ENCODE results near the gene CEP19. TPM values are rescaled to one million over a fixed set of nuclear protein-coding genes. Genes with fewer than 3 reads are reported as not detected.
A peak's percentile ranks its signal among the peaks of the same experiment; 100 is the strongest.

The CEP19 gene
- polyA plus RNA-seq, 4 donors = 5.0 to 5.8 (median 5.3) TPM

GRCh38 chr3:196712514-196713413 lies 714 bp upstream of the CEP19 start:
- DNase-seq (ENCODE audit: low read depth in 4 of 4, low spot score in 2 of 4) = peak; percentile 20 to 46 (median 41)

GRCh38 chr3:196708467-196708866 lies 3.6 kb downstream of the CEP19 start:
- no peak for DNase-seq (ENCODE audit: low read depth in 4 of 4, low spot score in 2 of 4)

- DNase-seq (ENCODE audit: low read depth in 4 of 4, low spot score in 2 of 4) = no peak
These were observed 4.5 kb downstream of the CEP19 start for GRCh38 chr3:196707566-196707965.

- DNase-seq (ENCODE audit: low read depth in 4 of 4, low spot score in 2 of 4) = no peak
These were observed 5.3 kb downstream of the CEP19 start for GRCh38 chr3:196706731-196707130.

- no peak for DNase-seq (ENCODE audit: low read depth in 4 of 4, low spot score in 2 of 4)
These were observed 5.7 kb downstream of the CEP19 start for GRCh38 chr3:196706327-196706726.

- no peak for DNase-seq (ENCODE audit: low read depth in 4 of 4, low spot score in 2 of 4)
These were observed 11.2 kb downstream of the CEP19 start for GRCh38 chr3:196700801-196701200.

DNA sequence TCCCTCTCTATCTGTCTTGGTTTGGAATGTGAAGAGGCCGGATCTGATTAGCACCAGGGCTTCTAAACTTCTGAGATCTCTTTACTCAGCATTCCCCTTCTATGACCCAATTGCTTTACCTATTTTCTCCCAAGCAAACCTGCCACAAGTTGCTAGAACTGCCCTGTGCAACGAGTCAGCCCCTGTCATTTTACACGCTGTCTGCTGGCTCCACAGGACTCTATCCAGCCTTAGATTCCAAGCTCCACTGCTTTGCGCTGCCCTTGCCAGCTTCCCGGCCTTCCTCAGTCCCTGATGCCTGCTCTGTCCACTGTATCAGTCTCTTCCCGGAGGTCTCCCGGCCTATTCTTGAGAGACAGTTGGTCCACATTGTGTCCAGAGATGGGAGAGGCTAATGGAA lies 12.3 kb downstream of the CEP19 start:
- no peak for DNase-seq (ENCODE audit: low read depth in 4 of 4, low spot score in 2 of 4)

DNA sequence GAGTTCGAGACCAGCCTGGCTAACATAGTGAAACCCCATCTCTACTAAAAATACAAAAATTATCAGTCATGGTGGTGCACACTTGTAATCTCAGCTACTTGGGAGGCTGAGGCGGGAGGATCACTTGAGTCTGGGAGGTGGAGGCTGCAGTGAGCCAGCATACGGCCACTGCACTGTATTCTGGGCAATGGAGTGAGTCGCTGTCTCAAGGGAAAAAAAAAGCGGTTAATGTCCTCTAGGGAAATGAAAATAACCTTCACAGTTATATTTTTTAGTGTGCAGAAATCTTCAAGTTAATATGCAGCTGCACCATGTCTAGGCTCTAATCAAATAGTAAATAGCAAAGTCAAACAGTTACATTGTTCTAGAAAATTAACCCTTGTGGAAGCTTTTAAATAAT lies 14.8 kb downstream of the CEP19 start:
- no peak for DNase-seq (ENCODE audit: low read depth in 4 of 4, low spot score in 2 of 4)

GRCh38 chr3:196695849-196696226 lies 16.2 kb downstream of the CEP19 start:
- DNase-seq (ENCODE audit: low read depth in 4 of 4, low spot score in 2 of 4) = no peak

- DNase-seq (ENCODE audit: low read depth in 4 of 4, low spot score in 2 of 4) = no peak
These were observed 16.9 kb downstream of the CEP19 start for GRCh38 chr3:196694941-196695848.

DNA sequence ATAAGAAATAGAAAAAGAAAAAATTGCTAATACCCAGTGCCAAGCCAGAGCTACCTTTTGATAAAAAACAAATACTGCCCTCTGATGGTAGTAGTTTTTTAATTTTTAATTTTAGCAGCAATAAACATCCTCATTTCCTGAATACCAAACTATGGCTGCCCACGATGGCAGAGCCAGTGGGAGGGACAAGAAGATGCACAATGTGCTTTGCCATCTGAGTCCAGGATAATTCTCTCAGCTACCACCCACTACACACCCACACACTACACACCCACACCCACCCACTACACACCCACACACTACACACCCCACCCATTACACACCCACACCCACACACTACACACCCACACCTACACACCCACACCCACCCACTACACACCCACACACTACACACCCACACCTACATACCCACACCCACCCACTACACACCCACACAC lies 17.8 kb downstream of the CEP19 start:
- no peak for DNase-seq (ENCODE audit: low read depth in 4 of 4, low spot score in 2 of 4)

DNA sequence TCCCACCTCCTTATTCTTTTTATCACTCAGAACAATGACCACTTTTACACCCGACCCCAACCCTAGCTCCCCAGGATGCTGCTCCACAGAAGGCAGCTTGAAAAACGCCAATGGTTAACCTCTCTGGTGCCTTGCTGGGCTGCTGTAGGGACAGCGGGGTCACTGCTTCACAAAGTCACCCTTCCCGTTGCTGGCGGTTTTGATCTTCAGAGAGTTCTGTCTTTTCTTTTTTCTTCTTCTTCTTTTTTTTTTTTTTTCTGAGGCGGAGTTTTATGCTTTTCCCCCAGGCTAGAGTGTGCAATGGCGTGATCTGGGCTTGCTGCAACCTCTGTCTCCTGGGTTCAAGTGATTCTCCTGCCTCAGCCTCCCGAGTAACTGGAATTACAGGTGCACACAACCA lies 20.7 kb downstream of the CEP19 start:
- DNase-seq (ENCODE audit: low read depth in 4 of 4, low spot score in 2 of 4) = no peak

GRCh38 chr3:196689941-196690660 lies 21.9 kb downstream of the CEP19 start:
- DNase-seq (ENCODE audit: low read depth in 4 of 4, low spot score in 2 of 4) = no peak

DNA sequence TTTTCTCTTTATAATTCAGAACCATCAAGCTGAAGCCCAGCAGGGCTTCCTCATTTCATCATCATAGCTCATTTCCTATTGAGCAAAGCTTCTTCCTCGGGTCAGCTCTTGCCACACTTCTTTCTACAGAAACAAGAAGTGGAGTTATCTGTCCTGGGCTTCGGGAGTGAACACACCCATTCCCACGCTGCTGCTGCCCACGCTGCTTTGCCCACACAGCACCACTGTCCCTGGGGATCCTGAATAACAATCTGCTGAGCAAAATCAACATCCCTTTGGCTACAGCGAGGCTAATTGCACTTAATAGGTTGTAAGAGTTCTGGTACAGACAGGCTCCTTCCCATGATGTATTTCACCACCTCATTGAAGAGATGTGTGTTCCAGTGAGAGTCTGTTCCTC lies 23.7 kb downstream of the CEP19 start:
- no peak for DNase-seq (ENCODE audit: low read depth in 4 of 4, low spot score in 2 of 4)

DNA sequence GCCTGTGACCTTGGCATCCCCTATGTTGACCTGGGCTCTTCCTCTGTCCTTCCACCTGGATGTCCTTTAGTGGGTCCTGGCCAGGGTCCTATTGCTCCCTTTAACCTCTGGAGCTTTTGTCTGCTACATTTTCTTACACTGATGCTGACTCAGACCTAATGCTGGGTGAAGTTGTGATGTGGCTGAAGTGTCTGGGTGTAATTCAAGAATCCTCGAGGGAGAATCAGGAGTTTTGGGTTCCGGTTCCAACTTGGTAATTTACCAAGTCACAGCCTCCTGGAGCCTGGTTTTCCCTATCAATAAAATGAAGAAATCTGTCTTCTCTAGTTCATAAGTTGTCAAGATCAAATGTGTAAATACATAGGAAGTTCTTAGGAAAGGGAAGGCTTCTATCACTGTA lies 25.6 kb downstream of the CEP19 start:
- DNase-seq (ENCODE audit: low read depth in 4 of 4, low spot score in 2 of 4) = no peak

GRCh38 chr3:196684548-196685407 lies 27.3 kb downstream of the CEP19 start:
- DNase-seq (ENCODE audit: low read depth in 4 of 4, low spot score in 2 of 4) = peak; percentile 26 to 56 (median 28)

GRCh38 chr3:196677931-196678330 lies 34.1 kb downstream of the CEP19 start:
- no peak for DNase-seq (ENCODE audit: low read depth in 4 of 4, low spot score in 2 of 4)

GRCh38 chr3:196677353-196677752 lies 34.7 kb downstream of the CEP19 start:
- DNase-seq (ENCODE audit: low read depth in 4 of 4, low spot score in 2 of 4) = no peak

DNA sequence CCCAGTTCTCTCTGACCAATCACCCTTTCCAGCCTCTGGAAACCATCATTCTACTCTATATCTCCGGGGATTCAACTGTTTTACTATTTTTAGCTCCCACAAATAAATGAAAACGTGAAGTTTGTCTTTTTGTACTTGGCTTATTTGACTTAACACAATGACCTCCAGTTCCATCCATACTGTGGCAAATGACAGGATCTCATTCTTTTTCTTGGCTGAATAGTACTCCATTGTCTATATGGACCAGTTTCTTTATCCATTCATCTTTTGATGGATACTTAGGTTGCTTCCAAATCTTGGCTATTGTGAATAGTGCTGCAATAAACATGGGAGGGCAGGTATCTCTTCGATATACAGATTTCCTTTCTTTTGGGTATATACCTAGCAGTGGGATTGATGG lies 38.4 kb downstream of the CEP19 start:
- no peak for DNase-seq (ENCODE audit: low read depth in 4 of 4, low spot score in 2 of 4)

GRCh38 chr3:196670339-196670738 lies 41.7 kb downstream of the CEP19 start:
- no peak for DNase-seq (ENCODE audit: low read depth in 4 of 4, low spot score in 2 of 4)

Data from left renal cortex interstitium (tissue), 4 donors.